CD4-positive, alpha-beta T cell treated with Interleukin-2 at 100 ng/mL for 4 hours (primary cell): ENCODE results near the gene ZNF622.
"Not testable (repeated sequence)": the region's sequence is repeated elsewhere in the genome, so short reads cannot be mapped to it uniquely, and the experiment has no call there.

Source experiments
- DNase-seq: peaks from one replicate; pipeline ENCODE4 v3.0.0-alpha.2; 2020; ENCODE audit warnings: low spot score

The ZNF622 gene

DNA sequence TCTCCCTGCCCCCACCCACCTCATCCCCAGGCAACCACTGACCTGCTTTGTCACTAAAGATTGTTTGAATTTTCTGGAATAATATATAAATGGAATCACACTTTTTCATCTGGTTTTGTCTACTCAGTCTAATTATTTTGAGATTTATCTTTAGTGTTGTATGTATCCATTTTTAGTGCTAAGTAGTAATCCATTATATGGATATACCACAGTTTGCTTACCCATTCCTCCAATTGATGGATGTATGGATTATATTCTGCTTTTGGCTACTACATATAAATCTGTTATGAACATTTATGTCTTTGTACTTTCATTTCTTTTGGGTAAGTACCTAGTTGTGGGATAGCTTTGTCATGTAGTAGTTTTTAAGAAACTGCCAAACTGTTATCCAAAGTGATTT, 14.5 kb upstream of the ZNF622 start:
- DNase-seq: no peak

DNA sequence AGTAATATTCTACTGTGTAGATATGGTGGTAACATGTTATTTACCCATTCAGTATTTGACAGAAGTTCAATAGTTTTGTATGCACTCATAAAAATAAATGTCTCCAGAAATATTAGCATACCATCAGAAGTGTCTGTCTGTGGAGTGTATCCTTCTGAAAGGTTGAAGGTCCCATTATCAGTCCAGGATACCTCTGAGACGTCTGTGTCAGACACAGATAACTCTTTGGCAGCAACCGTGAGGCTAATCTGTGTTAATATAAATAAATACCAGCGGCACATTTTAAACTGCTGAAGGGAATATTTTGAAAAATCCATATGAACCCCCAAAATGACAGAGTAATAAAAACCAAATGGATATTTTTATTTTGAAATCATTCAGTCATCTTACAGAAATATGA, 11.9 kb upstream of the ZNF622 start:
- no peak for DNase-seq

DNA sequence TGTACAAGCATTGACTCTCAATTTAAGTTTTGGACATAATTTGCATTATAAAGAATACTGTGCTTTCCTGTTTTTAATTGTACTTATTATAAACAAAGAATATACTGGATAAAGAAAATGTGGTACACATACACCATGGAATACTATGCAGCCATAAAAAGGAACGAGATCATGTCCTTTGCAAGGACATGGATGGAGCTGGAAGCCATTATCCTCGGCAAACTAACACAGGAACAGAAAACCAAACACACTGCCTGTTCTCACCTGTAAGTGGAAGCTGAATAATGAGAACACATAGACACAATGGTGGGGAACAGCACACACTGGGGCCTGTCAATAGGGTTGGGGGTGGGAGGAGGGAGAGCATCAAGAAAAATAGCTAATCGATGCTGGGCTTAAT, 10.8 kb upstream of the ZNF622 start:
- DNase-seq: not testable (repeated sequence)

DNA sequence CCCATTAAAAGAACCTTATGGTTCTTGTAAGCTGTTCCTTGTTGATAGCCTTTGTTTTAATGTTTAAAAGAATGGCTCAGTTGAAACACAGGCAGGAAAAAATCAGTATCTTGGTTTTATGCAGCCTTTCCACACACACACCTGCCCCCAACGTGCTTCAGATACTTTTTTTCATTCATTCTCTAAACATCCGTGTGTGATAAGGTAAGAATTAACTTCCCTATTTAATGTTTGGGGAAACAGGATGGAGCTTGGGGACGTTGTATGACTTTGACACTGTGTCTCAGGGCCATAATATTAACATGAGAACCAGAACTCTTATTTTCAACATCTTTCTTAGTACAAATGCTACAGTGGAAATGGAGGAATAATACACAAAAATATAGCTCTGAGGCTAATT, 5.8 kb upstream of the ZNF622 start:
- DNase-seq: no peak

DNA sequence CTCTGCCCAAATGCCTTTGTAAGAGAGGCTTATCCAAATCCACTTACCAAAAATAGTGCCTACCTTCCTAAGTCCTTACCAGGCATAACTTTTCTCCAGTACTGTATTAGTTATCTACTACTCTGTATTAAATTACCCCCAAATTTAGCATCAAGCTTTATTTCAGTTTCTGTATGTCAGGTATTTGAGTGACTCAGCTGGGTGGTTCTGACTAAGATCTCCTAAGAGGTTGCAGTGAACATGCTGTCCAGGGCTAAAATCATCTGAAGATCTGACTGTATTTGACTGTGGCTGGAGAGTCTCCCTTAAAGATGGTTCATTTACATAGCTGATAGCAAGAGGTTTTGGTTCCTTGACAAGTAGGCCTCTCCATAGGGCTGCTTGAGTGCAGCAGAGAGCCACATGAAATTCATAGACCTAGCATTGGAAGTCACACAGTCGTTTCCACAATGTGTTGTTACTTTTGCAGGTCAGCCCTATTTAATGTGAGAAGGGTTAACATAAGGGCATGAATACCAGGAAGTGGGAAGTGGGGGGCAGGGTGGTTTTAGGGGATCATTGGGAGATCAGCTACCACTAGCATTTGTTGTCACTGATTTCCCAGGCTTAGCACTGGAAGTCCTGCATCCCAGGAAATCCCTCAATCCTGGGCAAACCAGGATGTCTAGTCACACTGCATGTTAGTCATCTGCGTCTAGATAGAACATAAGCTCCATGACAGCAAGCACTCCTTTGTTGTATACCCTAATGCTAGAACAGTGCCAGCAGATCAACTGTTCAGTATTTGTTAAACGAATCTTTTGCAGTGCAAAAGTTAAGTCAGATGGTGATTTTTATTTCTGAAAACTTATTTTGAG, 2.0 kb upstream of the ZNF622 start:
- peak; percentile 12 for DNase-seq

DNA sequence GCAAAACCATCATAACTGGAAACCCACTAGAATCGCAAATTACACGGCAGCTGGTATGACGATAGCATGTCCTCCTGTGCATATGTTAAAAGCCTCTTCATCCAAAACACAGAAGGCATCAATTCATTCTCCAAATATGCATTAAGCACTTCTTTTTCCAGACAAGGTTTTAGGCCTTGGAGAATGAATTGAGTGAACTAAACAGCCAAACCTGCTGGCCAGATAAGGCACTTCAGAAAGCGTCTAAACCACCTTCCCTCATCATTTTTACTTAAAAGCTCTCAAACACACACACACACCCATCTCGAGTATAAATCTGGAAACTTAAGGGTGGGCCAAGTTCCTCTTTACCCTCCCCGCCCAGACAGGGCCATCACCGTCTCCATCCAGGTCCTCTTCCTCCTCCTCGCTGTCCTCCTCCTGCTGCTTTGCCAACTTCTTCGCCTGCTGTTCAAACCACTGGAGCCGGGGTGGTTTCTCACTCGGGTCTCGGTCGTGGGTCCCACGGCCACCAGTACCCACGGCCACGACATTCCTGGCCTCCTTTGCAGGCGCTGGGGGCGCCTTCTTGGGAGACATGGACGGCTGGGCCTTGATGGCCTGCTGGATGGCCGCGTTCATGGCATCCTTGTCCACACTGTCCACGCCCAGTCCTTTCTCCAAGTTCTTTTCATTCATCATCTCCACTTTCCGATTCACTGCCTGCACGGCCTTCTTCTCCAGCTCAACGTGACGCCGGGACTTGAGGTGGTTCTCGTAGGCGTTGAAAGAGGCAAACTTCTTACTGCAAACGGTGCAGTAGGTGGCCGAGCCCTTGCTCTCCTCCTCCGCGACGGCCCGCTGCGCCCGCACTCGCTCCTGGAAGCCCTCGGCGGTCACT, 696 bp downstream of the ZNF622 start:
- no peak for DNase-seq

DNA sequence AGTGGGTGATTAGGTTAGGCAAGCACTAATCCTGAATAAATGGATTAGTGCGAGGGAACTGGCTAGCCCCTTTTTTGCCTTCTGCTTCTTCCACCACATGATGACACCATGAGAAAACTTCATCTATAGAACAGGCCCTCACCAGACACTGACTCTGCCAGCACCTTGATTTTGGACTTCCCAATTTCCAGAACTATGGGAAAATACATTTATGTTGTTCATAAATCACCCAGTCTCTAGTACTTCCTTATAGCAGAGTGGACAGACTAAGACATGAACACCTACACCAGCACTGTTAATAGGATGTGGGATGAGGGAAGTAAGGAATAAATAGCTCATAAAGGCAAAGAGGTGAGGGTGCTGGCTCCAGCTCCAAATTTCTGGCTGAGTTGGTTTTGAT, 1.4 kb downstream of the ZNF622 start:
- DNase-seq: no peak

DNA sequence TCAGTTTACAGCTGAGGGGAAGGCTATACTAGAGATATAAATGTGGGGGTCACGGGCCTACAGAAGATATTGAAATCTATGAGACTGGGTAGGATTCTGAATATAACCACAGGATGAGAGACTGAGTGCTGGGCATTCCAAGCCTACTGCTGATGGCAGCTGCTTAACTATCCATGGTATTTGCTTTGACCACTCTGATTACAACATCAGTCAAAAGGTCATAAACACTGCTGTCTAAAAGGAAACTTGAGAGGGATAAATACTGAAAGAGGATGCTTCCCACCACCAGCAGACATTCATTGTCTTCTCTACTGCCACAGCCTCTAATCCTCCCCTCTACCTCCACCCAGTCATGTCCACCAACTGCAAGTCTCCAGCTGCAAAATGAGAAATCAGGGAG, 3.8 kb downstream of the ZNF622 start:
- DNase-seq: no peak

DNA sequence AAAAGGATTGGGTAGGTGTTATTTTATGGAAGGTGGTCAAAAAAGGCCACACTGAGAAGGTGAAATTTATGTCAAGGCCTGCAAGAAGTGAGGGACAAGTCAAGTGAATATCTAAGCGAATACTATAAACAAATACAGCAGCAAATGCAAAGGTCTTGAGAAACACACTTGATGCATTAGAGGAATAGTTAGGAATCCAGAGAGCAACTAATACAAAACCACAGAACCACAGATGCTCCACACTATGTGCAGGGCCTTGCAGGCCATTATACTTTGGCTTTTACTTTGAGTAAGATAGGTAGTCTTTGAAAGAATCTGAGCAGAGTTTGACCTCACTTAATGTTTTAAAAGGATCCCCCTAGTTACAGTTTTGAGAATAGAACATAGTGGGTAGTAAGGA, 4.6 kb downstream of the ZNF622 start:
- no peak for DNase-seq

DNA sequence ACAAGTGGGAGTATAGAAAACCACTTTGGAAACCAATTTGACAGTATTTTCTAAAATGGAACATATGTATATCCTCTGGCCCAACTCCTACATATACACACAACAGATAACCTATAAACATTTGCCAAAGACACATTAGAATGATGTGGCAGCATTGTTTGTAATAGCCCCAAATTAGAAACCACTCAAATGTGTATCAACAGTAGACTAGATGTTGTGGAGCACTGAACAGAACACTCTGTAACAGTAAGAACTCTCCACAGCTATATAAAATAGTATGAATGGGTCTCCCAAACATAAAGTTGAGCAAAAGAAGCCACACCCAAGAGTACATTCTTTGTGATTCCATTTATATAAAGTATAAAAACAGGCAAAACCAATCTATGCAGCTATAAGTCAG, 6.1 kb downstream of the ZNF622 start:
- no peak for DNase-seq

DNA sequence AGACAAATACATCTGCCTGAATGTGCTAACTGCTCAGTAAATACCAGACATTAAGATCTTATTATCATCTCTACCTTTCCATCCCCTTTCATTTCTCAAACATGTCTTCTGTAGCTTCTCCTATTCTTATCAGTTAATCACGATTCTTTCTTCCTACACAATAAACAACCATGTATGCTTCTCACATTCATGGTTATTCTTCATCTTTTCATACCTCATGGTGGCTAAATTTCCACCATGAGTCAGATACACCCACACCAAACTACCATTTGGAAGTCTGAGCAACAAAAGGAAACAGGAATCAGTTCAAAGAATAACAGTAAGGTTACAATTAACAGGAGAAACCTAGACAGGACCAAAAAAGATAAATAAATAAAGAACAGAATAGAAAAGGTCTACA, 7.7 kb downstream of the ZNF622 start:
- DNase-seq: no peak

DNA sequence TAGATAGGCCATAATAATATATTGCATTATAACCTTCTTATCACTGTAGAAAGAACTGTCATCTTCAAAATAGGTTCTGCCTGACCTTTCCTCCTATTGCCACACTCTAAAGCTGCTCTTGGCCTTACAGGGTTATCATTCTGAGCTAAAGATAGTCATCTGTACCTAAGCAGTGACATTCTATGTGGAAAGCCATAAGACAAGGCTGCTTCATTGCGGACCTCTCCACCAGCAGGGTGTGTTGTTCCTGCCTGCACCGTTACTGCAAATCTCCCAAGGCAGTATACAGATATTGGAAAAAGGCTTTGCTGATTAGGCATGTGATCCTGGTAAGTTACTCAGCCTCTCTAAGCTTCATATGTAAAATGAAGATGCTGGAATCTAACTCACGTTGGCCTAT, 8.1 kb downstream of the ZNF622 start:
- DNase-seq: no peak

DNA sequence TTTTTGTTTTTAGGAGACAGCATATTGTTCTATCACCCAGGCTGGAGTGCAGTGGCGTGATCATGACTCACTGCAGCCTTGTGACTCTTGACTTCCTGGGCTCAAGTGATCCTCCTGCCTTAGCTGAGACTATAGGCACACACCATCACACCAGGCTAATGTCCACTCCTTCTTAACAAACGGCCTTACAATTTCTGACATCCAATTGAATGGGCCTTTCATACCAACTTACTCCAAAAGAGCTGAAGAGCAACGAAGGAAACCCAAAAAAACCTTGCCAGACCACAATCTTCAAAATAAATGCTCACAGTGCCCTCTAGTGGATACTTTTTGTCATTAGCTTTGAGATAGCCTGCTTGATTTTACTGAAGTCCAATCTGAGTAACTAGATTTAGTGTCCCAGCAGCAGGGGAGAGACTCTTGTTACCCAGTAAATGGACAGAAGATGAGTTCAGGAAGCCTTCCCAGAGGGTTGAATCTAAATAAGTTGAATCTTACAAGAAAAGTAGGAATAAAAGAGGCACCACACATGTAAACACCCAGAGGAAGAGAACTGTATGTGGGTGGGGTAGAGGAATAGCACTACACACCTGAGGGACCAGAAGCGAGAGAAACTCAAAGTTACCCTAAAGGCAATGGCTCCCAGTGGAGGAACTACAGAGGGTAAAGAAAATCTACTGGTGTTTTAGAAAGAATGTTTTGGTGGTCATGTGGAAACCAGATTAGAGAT, 9.3 kb downstream of the ZNF622 start:
- DNase-seq: peak; percentile 75

DNA sequence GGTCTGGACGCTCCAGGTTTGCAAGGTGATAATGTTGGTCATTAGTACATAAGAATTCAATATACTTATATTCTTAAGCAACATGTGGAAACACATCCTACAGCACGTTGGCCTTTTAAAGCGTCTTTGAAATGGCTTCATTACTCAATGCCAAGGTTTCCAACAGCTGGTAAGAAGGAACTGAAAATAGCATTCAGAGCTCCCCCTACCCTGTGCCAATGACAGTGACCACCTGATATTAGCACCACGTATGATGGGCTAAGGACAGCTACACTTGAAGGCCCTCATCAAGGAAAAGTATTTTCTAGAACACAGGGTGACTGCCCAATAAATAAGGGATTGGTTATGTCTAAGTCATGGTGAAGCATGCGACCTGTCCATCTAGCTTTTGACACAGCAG, 9.9 kb downstream of the ZNF622 start:
- DNase-seq: no peak

DNA sequence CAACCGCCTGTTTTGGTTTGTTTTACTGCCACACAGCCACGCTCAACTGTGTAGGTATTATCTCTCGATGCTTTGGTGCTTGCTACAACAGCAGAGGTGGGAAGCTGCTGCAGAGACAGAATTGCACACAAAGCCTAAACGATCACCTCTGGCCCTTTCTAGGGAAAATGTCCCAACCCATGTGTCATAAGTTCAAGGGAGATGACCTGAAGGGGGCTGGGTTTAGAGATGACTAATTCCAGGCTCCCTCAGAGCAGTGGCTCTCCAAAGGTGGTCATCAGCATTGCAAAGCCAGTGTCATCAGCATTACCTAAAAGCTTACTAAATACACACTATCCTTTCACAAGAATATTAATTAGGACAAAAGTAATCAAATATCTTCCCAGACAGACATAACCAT, 10.9 kb downstream of the ZNF622 start:
- DNase-seq: no peak

DNA sequence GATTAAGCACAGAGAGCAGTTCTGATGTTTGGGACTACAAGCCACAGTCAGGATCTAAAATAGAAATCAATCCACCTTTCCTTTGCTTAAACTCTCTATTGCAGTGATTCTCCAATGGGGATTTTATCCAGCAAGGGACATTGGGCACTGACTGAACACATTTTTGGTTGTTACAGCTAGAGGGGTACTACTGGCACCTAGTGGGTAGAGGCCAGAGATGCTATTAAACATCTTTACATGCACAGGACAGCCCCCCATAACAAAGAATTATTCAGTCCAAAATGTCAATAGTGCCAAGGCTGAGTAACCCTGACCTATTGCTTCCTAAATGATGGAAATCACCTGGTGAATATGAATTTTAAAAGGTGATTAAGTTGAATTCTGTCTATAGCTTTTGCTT, 12.0 kb downstream of the ZNF622 start:
- no peak for DNase-seq

DNA sequence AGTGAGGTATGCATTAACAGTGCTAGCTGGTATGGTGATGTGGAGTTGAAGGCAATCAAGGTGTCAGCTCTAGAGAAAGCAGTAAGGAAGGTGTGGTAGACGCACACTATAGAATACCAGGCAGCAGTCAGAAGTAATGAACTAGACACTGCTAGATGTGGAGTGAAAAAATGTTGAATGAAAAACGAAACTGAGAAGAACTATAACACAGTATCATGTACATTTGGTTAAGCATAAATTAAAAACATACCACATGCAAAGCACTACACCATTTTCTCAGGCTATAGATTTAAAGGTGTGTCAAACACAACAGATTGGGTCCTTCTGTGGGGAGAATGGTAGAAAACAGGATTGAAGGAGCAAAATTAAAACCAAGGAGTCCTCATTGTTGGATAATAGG, 15.4 kb downstream of the ZNF622 start:
- DNase-seq: no peak

DNA sequence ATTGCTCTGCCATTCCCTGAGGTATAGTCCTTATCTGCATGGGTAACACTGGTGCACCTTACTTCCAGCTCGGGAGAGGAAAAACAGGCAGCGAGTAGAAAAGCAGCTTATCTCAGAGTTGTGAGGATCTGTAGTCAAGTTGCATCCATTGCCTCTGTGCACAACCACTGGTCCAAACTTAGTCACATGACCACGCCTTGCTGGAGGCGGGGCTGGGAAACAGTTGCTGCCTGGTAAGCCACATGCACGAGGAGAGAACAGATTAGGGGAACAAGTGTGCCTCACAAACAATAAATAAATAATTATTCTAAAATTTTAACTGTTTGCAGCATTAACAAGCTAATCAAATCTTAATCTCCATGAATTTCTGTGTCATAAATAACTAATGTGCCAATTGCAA, 18.6 kb downstream of the ZNF622 start:
- no peak for DNase-seq

DNA sequence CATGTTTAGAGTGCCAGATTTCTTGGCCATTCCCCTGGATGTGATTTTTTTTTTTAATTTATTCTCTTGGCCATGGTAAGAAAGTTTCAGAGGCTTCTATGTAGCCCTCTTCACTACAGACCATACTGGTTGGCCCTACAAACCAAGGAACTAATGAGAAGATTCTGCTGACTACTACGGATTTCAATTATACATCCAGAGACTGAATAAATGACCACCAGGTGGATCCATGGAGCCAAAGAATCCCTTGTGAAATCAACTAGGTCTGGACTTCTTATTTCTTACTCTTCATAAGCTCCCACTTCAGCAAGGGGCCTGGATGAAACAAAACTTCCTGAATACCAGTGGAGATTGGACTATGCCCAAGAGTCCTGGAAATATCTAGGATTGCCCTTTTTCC, 27.6 kb downstream of the ZNF622 start:
- no peak for DNase-seq

DNA sequence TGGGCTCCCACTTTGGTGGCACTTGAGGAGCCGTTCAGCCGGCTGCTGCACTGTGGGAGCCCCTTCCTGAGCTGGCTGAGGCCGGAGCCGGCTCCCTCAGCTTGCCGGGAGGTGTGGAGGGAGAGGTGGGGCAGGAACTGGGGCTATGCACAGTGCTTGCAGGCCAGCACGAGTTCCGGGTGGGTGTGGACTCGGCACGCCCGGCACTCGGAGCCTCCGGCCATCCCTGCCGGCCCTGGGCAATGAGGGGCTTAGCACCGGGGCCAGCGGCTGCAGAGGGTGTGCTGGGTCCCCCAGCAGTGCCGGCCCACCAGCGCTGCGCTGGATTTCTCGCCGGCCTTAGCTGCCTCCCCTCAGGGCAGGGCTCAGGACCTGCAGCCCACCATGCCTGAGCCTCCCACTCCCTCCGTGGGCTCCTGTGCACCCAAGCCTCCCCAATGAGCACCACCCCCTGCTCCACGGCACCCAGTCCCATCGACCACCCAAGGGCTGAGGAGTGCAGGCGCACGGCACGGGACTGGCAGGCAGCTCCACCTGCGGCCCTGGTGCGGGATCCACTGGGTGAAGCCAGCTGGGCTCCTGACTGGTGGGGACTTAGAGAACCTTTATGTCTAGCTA, 29.4 kb downstream of the ZNF622 start:
- not testable (repeated sequence) for DNase-seq

DNA sequence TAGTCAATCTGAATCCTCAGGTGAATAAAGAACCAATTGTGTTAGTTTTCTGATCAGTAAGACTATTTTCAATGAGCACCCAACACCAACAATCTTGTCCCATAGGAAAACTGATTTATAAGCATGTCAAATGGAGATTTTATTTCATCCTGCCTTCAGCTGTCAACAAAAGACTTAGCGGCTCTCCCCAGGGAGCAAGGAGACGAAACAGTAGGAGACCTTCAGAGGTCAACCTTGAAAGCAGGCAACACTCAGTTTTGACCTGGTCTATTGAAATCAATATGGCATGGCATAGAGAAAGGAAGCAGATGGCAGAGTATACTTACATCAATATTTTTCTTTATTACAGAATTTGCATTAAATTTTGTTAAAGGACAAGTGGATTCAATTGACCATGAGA, 34.1 kb downstream of the ZNF622 start:
- DNase-seq: no peak
